HG03064 (cell line): ENCODE data around the gene COL6A2.
"Not testable (repeated sequence)": the region's sequence is repeated elsewhere in the genome, so short reads cannot be mapped to it uniquely, and the experiment has no call there.

Experiments
- ATAC-seq: cut with Tn5 transposase; IDR thresholded peaks from one replicate; pipeline ENCODE4 v1.9.1; 2021; ENCODE audit warnings: low read depth; ENCODE audit not compliant: unreplicated experiment

Gene COL6A2

DNA sequence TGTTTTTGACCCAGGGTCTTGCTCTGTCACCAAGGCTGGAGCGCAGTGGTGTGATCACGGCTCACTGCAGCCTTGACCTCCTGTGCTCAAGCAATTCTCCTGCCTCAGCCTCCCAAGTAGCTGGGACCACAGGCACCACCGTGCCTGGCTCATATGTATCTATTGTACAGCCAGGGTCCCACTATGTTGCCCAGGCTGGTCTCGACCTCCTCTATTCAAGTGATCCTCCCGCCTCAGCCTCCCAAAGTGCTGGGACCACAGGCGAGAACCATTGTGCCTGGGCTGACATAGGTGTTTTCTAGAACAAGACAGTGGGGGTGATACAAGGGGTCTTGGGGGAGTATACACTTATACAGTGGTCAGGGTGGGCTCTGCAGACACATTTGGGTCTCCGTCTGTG lies 40.0 kb downstream of the COL6A2 start:
- no peak for ATAC-seq

- no peak for ATAC-seq
These were observed 40.6 kb downstream of the COL6A2 start for GRCh38 chr21:46138383-46138970.

DNA sequence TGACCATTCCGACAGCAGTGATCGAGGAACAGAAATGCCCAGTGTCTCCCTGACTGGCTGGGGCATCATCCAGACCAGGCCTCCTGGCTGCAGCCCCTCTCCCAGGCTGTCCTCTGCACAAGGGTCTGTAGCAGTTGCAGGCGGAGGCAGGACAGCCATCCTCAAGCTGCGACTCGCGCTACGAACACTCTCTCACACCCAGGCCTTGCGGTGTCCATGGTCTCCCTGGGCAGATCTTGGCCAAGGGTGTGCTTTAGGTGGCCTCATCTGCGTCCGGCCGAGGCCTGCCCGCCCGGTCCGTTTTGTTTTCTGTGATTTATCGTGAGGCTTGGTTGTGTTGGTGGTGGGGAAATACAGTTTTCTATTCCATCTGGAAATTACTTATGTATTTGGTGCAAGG lies 41.8 kb downstream of the COL6A2 start:
- ATAC-seq: no peak

DNA sequence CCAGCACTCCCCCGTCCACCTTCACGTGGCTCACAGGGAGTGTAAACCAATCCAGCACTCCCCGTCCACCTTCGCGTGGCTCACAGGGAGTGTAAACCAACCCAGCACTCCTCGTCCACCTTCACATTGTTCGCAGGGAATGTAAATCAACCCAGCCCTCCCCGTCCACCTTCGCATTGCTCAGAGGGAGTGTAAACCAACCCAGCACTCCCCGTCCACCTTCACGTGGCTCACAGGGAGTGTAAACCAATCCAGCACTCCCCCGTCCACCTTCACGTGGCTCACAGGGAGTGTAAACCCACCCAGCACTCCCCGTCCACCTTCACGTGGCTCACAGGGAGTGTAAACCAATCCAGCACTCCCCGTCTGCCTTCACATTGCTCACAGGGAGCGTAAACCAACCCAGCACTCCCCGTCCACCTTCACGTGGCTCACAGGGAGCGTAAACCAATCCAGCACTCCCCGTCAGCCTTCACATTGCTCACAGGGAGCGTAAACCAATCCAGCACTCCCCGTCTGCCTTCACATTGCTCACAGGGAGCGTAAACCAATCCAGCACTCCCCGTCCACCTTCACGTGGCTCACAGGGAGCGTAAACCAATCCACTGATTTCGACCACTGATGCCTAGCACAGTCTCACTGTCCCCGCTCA lies 42.6 kb downstream of the COL6A2 start:
- ATAC-seq: not testable (repeated sequence)

- no peak for ATAC-seq
These were observed 44.1 kb downstream of the COL6A2 start for GRCh38 chr21:46141767-46142581.

DNA sequence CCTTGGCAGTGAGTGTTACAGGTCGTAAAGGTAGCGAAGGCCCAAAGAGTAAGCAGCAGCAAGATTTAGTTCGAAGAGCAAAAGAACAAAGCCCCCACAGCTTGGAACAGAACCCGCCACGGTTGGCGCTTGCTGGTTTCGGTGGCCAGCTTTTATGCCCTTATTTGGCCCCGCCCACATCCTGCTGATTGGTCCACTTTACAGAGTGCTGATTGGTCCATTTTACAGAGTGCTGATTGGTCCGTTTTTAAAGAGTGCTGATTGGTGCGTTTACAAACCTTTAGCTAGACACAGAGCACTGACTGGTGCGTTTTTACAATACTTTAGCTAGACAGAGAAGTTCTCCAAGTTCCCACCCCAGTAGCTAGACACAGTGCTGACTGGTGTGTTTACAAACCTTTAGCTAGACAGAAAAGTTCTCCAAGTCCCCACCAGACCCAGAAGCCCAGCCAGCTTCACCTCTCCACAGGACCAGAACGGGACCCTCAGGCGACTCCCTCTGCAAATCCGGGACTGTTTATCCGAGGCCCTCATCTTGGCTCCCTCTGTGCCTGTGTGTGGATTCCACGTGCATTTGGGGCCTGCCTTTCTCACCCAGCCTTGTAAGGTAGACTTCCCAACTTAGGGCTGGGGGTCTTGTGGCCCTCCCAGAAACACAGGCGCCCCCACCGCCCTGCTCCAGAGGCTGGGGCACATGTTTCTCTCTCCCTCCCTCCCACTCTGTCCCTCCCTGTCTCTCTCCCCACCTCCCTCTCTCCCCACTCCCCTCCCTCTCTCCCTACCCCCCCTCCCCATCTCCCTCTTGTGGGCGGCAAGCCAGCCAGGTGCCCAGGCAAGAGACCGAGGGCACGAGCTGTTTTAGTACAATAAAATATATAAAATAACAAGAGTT lies 44.9 kb downstream of the COL6A2 start:
- no peak for ATAC-seq

DNA sequence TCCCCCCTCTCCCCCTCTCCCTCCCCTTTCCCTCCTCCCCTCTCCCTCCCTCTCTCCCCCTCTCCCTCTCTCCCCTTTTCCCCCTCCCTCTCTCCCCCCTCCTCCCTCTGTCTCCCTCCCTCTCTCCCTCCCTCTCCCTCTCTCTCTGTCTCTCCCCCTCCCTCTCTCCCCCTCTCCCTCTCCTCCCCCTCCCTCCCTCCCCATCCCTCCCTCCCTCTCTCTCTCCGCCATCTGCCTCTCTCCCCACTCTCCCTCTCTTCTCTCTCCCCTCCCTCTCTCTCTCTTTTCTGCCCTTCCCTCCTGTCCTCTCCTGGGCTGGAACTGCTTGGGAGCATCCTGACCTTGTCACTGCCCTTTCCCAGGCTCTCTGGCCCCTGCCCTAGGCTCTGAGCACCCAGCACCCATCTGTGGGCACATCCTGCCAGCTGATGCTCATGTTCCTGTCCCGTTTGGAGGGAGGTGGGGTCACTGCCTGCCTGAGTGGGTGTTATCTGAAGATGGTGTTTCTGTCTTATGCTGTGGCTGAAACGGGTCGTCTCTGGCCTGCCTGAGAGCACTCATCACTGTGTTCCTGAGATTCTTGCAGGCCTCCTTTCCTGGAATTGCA lies 46.7 kb downstream of the COL6A2 start:
- ATAC-seq: no peak

- ATAC-seq: no peak
These were observed 47.4 kb downstream of the COL6A2 start for GRCh38 chr21:46145159-46145839.

DNA sequence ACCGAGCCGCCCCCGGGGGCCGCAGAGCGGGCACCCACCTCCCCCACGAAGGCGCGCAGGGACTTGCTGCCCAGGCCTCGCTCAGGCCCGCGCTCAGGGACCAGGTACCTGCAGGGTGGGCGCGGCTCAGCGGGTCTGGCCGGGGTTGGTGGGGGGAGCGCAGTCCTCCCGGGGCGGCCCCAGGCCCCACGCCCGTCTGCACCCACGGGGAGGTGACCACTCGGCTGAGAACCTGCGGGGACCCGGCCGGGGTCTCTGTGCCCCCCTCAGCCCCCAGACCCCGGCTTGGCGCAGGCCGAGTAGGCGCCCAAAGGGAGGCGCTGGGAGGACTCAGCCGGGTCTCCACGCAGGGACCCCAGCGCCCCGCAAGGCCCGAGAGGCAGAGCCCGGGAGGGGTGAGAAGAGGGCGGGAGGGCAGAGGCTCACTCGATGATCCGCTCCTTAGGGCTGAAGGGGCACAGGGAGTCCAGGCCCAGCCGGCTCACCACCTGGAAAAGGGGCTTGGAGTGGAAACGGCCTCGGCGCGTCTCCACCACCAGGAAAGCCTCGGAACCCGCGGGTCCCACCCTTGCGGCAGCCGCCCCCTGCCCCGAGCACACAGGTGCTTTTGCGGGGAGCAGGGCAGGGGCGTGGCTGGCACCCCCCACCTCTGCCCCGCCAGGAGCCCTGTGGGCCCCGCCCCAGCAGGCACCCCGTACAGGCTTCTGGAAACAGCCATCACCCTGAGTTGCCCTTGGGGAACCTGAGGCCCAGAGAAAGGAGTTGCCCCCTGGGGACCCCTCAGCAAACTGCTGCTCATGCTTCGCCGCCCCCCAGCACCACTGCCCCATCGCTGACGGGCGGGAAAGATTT lies 48.2 kb downstream of the COL6A2 start:
- ATAC-seq: no peak

GRCh38 chr21:46146856-46147255 lies 48.9 kb downstream of the COL6A2 start:
- ATAC-seq: no peak

GRCh38 chr21:46147429-46147828 lies 49.5 kb downstream of the COL6A2 start:
- not testable (repeated sequence) for ATAC-seq

DNA sequence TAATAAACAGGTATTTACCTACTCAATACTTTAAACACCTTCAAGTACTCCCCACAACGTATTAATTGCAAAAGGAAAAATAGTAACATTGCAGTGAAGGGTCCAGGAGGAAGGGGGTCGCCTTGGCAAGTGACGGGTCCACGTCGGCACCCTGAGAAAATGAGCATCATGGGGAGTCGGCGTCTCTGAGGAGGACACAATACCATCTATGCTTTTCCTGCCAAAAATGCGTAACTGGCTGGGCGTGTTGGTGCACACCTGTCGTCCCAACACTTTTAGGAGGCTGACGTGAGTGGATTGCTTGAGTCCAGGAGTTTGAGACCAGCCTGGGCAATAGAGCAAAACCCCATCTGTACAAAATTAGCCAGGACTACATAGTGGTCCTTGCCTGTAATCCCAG lies 50.2 kb downstream of the COL6A2 start:
- ATAC-seq: no peak

DNA sequence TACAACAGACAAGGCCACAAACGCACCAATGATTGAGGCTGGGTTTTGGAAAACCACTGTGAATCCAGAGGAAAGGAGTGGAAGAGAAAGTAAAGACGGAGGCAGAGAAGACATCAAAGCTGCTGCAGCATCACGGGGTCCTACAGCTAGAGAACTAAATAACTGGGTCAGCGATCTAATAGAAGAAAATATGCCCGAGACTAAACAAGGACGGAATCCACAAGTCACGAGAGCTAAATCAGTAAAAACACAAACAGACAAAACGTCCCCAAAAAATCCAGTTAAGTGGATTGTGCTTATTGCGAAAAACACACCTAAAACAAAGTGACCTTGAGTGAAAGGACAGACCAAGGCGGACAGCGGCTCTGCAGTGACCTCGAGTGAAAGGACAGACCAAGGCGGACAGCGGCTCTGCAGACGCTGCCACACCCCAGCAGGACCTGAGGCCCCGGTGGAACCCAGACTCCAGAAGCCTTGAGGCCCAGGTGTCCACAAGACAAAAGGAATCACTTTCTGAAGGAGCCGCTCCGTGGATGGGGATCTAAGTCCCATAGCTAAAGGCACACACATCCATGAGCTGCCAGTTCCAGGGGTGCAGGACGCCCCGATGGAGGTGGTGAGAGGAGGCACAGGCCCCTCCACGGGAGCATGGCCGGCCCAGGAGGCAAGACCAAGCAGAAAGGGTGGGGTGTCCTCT lies 51.4 kb downstream of the COL6A2 start:
- no peak for ATAC-seq

- no peak for ATAC-seq
These were observed 52.2 kb downstream of the COL6A2 start for GRCh38 chr21:46150073-46150472.

DNA sequence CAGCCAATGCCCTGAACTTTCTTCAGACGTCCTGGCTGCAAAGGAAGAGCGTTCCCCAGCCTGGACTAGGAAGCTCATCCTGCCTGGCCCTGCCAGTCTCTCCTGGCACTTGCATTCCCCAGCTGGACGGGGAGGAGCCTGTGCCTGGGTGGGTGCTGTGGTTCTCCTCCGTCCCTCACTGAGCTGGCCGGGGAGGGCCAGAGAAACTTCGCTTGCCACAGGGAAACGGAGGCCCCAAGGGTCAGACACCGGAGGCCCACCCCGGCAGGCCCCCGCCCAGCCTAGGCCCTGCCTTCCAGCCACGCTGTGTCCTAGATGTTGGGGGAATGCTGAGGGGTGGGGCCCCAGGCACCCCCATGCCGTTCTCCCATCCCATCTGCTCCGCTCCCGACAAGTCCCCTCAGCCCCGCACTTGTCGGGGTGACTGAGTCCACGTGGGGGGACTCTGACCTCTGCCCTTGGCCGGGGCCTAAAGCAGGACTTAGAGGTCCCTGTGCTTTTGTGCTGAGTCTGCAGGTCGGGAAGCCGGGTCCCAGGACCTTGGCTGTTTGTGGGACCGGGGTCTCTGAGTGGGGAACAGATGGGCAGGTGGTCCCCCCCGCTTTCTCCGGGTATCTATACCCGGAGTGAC lies 52.7 kb downstream of the COL6A2 start:
- ATAC-seq: no peak

DNA sequence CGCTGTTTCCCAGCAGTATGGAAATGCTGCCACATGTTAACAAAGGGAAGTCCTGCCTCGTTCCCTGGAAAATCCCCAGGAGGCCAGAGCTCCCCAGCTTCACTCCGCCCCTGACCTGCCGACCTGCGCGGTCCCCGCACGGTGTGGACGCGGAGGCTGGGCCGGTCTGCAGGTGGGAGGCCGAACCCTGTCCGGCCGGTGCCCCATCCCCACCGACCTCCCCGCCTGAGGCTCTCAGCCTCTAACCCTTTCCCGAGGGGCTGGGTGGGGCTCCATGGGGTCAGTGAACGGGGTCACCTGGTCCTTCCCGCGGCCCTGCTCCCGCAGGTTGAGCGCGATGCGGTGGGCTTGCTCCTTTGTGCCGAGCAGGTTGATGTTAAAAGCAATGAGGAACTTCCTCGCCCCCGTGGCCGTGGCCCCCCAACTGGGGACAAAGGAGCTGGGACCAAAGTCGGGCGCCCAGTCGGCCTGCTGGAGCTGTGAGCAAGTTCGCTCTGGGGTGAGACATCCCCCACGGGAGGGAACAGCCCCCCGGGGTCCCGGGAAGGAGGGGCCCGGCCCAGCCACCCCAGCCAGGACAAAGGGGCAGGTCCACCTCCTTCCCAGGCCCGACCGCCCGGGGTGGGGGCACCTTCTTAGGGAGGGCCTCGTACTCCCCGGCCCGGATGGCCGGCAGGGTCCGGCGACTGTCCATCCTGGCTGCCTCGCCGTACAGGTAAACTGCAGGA lies 53.5 kb downstream of the COL6A2 start:
- ATAC-seq: no peak
